Sigmoid colon (tissue), 4 donors: ENCODE results near the gene CFAP61.

Experiments
- EP300 ChIP-seq, 4 donors: sonication (generic); formaldehyde crosslinking; IDR thresholded peaks; one replicate each; pipeline ENCODE4 v1.6.1; 2017; ENCODE audit warnings: antibody characterized with exemption in 4 of 4
- POLR2A ChIP-seq, 2 donors: fragments of 450-650 bp; IDR thresholded peaks; one replicate each; pipeline ENCODE4 v1.6.1; 2016; ENCODE audit warnings: antibody characterized with exemption in 2 of 2, mild to moderate bottlenecking in 2 of 2, moderate library complexity in 2 of 2
- TF ChIP-seq, protein P1 (sequence below), 4 experiments: fragments of 450-650 bp in 3 of 4; fragments of 200-600 bp in 1 of 4; IDR thresholded peaks; one replicate each; pipeline ENCODE4 v1.5.1; 2016 to 2019; ENCODE audit warnings: antibody characterized with exemption in 4 of 4, mild to moderate bottlenecking in 3 of 4, moderate library complexity in 2 of 4

DNA sequence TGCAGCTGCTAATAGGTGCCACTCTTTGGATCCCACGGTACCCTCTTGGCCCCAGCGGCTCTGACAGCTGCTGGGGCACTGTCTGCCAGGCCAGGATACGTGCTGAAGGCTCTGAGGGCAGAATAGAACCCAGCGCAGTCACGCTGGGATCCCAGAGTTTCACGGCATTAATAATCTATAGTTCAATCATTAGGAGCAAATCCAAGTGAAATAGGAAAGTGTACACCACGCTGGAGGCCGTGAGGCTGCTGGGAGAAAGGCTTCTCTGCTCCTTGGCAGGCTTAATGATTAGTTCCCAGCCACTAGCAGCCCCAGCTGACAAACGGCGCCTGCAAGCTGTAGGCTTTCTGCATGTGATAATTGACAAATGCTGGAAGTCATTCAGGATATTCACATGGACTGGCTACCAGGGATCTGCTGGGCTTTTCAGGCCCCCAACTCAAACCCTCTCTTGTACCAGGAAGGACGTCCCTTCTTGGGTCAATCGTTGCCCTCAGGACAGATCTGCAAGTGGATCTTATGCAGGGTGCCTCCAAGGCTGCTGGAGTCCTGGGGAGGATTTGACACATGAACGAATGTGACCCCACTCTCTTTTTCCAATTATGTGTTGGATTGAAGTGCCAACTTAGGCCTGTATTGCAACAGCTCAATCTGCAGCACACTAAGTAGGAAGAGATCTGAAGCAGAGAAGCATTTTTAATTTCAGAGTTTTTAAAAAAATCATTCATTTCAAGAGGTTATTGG, 265.5 kb downstream of the CFAP61 start:
- TF ChIP-seq, protein P1, sequence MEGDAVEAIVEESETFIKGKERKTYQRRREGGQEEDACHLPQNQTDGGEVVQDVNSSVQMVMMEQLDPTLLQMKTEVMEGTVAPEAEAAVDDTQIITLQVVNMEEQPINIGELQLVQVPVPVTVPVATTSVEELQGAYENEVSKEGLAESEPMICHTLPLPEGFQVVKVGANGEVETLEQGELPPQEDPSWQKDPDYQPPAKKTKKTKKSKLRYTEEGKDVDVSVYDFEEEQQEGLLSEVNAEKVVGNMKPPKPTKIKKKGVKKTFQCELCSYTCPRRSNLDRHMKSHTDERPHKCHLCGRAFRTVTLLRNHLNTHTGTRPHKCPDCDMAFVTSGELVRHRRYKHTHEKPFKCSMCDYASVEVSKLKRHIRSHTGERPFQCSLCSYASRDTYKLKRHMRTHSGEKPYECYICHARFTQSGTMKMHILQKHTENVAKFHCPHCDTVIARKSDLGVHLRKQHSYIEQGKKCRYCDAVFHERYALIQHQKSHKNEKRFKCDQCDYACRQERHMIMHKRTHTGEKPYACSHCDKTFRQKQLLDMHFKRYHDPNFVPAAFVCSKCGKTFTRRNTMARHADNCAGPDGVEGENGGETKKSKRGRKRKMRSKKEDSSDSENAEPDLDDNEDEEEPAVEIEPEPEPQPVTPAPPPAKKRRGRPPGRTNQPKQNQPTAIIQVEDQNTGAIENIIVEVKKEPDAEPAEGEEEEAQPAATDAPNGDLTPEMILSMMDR (IDR thresholded peaks at IDR 0.05) = no peak
- TF ChIP-seq EP300 (IDR thresholded peaks at IDR 0.05) (no peak), POLR2A (IDR thresholded peaks at IDR 0.05) (no peak)
